Loucy (cell line): Measurements from ENCODE around the gene TUBD1.

Experiments
- CTCF ChIP-seq: fragments of 200-600 bp; sonication (generic); conservative IDR thresholded peaks from 2 replicates; pipeline ENCODE4 v1.5.1; 2014; ENCODE audit warnings: mild to moderate bottlenecking, antibody characterized with exemption, low read length
- EZH2phosphoT487 ChIP-seq: fragments of 200-600 bp; IDR thresholded peaks from 2 replicates; pipeline ENCODE4 v1.6.1; 2018; ENCODE audit warnings: antibody characterized with exemption, mild to moderate bottlenecking, moderate library complexity, borderline replicate concordance

GRCh38 chr17:59897090-59897489, 4.3 kb upstream of the TUBD1 start:
- TF ChIP-seq CTCF (no peak), EZH2phosphoT487 (no peak)
